HepG2 (cell line): ENCODE results near the gene SOX11. TPM values are rescaled to one million over a fixed set of nuclear protein-coding genes. Genes with fewer than 3 reads are reported as not detected.

Source experiments
- ATAC-seq: fragments of 200-7000 bp; cut with Tn5 transposase; 3 replicates; pipeline ENCODE4 v1.9.1; 2020; ENCODE audit warnings: mild to moderate bottlenecking, moderate library complexity
- BruUV-seq: library from RNA; stranded (reverse); fragments of 400-500 nt; replicated peaks from 2 replicates; lab custom pipeline; 2021; lab: Mats Ljungman, UMichigan
- CTCF ChIA-PET: fragments of 300-600 bp; formaldehyde crosslinking; extraction: SDS; loops from one replicate; lab custom pipeline; 2021; ENCODE audit warnings: low total read pairs, inconsistent platforms, low intra/inter-chr PET ratio; lab: Yijun Ruan, JAX
- POLR2A ChIA-PET: fragments of 350-600 bp; sonication (Branson Sonifier 250); formaldehyde crosslinking; loops from one replicate; lab custom pipeline; 2020; ENCODE audit warnings: antibody characterized with exemption, inconsistent platforms; lab: Yijun Ruan, JAX
- DNase-seq: peaks from one replicate; pipeline ENCODE4 v3.0.0-alpha.2; 2015; ENCODE audit warnings: low spot score
- FAIRE-seq: peaks from 3 replicates; lab custom pipeline; 2011; peaks lifted over from hg19 to GRCh38; lab: Jason Lieb, UNC
- H2AFZ ChIP-seq: one replicate; pipeline ENCODE4 v1.6.1; 2011; ENCODE audit warnings: low read length, inconsistent platforms
- H3K27ac ChIP-seq: fragments of 300-600 bp; 3 replicates; pipeline ENCODE4 v1.8.0; 2011; ENCODE audit warnings: mixed run types, mild to moderate bottlenecking, mixed read lengths, low read length, inconsistent platforms; ENCODE audit not compliant: insufficient read depth; ENCODE audit errors: extremely low read length
- H3K27me3 ChIP-seq, 2 experiments: fragments of 200-600 bp in 1 of 2; 2 replicates in 1 of 2; 3 replicates in 1 of 2; pipeline versions ENCODE4 v1.6.0 to v1.8.0; 2011; ENCODE audit warnings: low read length in 2 of 2, mild to moderate bottlenecking in 2 of 2, moderate library complexity in 2 of 2, inconsistent platforms in 1 of 2; ENCODE audit not compliant: insufficient read depth in 2 of 2, control insufficient read depth in 1 of 2
- H3K36me3 ChIP-seq, 2 experiments: fragments of 200-600 bp in 1 of 2; replicated peaks in 1 of 2; 2 replicates in 1 of 2; 3 replicates in 1 of 2; pipeline versions ENCODE4 v1.5.1 to v1.8.0; 2011; ENCODE audit warnings: low read length in 2 of 2, inconsistent platforms in 1 of 2; ENCODE audit not compliant: insufficient read depth in 2 of 2, control insufficient read depth in 1 of 2
- H3K4me1 ChIP-seq: 2 replicates; pipeline ENCODE4 v1.5.1; 2012; ENCODE audit warnings: low read length, inconsistent platforms; ENCODE audit not compliant: insufficient read depth
- H3K4me2 ChIP-seq: 2 replicates; pipeline ENCODE4 v1.6.0; 2011; ENCODE audit warnings: low read depth, low read length, inconsistent platforms
- H3K4me3 ChIP-seq, 3 experiments: fragments of 200-600 bp in 1 of 3; sonication (generic), shearing (Covaris generic) in 1 of 3; replicated peaks in 1 of 3; 2 replicates each; pipeline ENCODE4 v1.5.1; 2011 to 2016; ENCODE audit warnings: low read length in 3 of 3, inconsistent platforms in 2 of 3, low read depth in 2 of 3, mild to moderate bottlenecking in 2 of 3, control low read depth in 1 of 3, mixed read lengths in 1 of 3; ENCODE audit not compliant: insufficient read depth in 1 of 3
- H3K79me2 ChIP-seq: one replicate; pipeline ENCODE4 v1.6.1; 2011; ENCODE audit warnings: low read length, inconsistent platforms; ENCODE audit not compliant: insufficient read depth
- H3K9ac ChIP-seq: 2 replicates; pipeline ENCODE4 v1.6.0; 2011; ENCODE audit warnings: mild to moderate bottlenecking, low read depth, low read length, inconsistent platforms; ENCODE audit not compliant: insufficient read depth
- H3K9me3 ChIP-seq: 2 replicates; pipeline ENCODE4 v1.5.1; 2012; ENCODE audit warnings: mild to moderate bottlenecking, low read length
- H4K20me1 ChIP-seq: 2 replicates; pipeline ENCODE4 v1.6.0; 2011; ENCODE audit warnings: inconsistent platforms, mild to moderate bottlenecking, low read length, moderate library complexity; ENCODE audit not compliant: insufficient read depth
- BATF2 ChIP-seq: sonication (generic); formaldehyde crosslinking; IDR thresholded peaks from 2 replicates; pipeline ENCODE4 v1.8.0; 2022; ENCODE audit warnings: mild to moderate bottlenecking, missing genetic modification reagents, moderate library complexity
- CREB1 ChIP-seq, 2 experiments: fragments of 450-650 bp in 1 of 2; IDR thresholded peaks; 2 replicates each; pipeline ENCODE4 v1.6.1; 2016 to 2017; ENCODE audit warnings: control low read depth in 1 of 2, mild to moderate bottlenecking in 1 of 2, missing compliant biosample characterization in 1 of 2, missing genetic modification characterization in 1 of 2
- HNRNPUL1 ChIP-seq: fragments of 200-400 bp; formaldehyde crosslinking; IDR thresholded peaks from 2 replicates; pipeline ENCODE4 v1.6.1; 2017; ENCODE audit warnings: low read depth, mild to moderate bottlenecking, low read length, moderate library complexity
- HOXA7 ChIP-seq: sonication (generic); formaldehyde crosslinking; IDR thresholded peaks from 2 replicates; pipeline ENCODE4 v1.8.1; 2022; ENCODE audit warnings: mild to moderate bottlenecking, missing genetic modification reagents, moderate library complexity
- IRF9 ChIP-seq: sonication (generic); formaldehyde crosslinking; IDR thresholded peaks from 2 replicates; pipeline ENCODE4 v1.8.0; 2022; ENCODE audit warnings: missing genetic modification reagents, mild to moderate bottlenecking, borderline replicate concordance
- MBNL3 ChIP-seq: fragments of 250-450 bp; sonication (Bioruptor Pico); conservative IDR thresholded peaks from 2 replicates; pipeline ENCODE4 v1.8.0; 2022; ENCODE audit warnings: mild to moderate bottlenecking, inconsistent platforms
- NR2F1 ChIP-seq, 2 experiments: fragments of 450-650 bp in 1 of 2; formaldehyde crosslinking in 1 of 2; IDR thresholded peaks; 2 replicates each; pipeline versions ENCODE4 v1.5.0 to v1.6.1; 2016 to 2020; ENCODE audit warnings: mild to moderate bottlenecking in 1 of 2, missing compliant biosample characterization in 1 of 2, missing genetic modification reagents in 1 of 2, moderate library complexity in 1 of 2
- PAWR ChIP-seq: sonication (generic); formaldehyde crosslinking; IDR thresholded peaks from 2 replicates; pipeline ENCODE4 v1.4.0; 2020; ENCODE audit warnings: missing genetic modification reagents, mild to moderate bottlenecking, borderline replicate concordance
- PITX1 ChIP-seq: sonication (generic); formaldehyde crosslinking; IDR thresholded peaks from 2 replicates; pipeline ENCODE4 v1.5.1; 2020; ENCODE audit warnings: mild to moderate bottlenecking, missing genetic modification reagents
- SALL1 ChIP-seq: sonication (generic); formaldehyde crosslinking; IDR thresholded peaks from 2 replicates; pipeline ENCODE4 v1.8.0; 2022; ENCODE audit warnings: mild to moderate bottlenecking, missing genetic modification reagents
- ZFX ChIP-seq: sonication (generic); formaldehyde crosslinking; IDR thresholded peaks from 2 replicates; pipeline ENCODE4 v1.4.0; 2020; ENCODE audit warnings: mild to moderate bottlenecking, low read depth, missing genetic modification reagents, moderate library complexity
- ZFY ChIP-seq: sonication (generic); formaldehyde crosslinking; IDR thresholded peaks from 2 replicates; pipeline ENCODE4 v1.4.0; 2020; ENCODE audit warnings: missing genetic modification reagents
- ZNF788 ChIP-seq: sonication (generic); formaldehyde crosslinking; IDR thresholded peaks from 2 replicates; pipeline ENCODE4 v1.5.0; 2020; ENCODE audit warnings: mild to moderate bottlenecking, missing genetic modification reagents, borderline replicate concordance
- WGBS: methylation state at CpG from one replicate; pipeline ENCODE4 v1.1.6; 2017; ENCODE audit warnings: low lambda C conversion rate; 5-methylcytosine and 5-hydroxymethylcytosine counted together
- in situ Hi-C: cut with HindIII; loops from 2 replicates; pipeline ENCODE4 v1.10.0; 2017; ENCODE audit warnings: low pct_unique_long_range_greater_than_20kb; ENCODE audit not compliant: extremely low pct_ligation_motif_present
- intact Hi-C: fragments of 100-400 bp; cut with micrococcal nuclease; formaldehyde crosslinking; loops from one replicate; pipeline ENCODE4 v1.10.0; 2022; ENCODE audit not compliant: unreplicated experiment
- polyA plus RNA-seq, 8 experiments: library from polyadenylated mRNA; depleted of rRNA in 3 of 8; stranded (reverse) in 7 of 8; unstranded in 1 of 8; fragments of >200 nt; fragmentation: Illumina TruSeq in 4 of 8; extraction: Trizol in 4 of 8; gene quantifications; 2 replicates each; pipeline versions ENCODE4 v1.2.1 to v1.2.3, GENCODE V29; 2011 to 2016; ENCODE audit warnings: low read depth in 4 of 8, missing spikeins in 1 of 8, mixed read lengths in 1 of 8; ENCODE audit not compliant: insufficient read depth in 1 of 8
- total RNA-seq, 5 experiments: library from RNA; depleted of rRNA; stranded (reverse); fragments of >200 nt; fragmentation: Illumina TruSeq; extraction: Trizol; gene quantifications; 2 replicates each; pipeline ENCODE4 v1.2.3, GENCODE V29; 2016; ENCODE audit warnings: low read depth in 1 of 5

Gene SOX11
- total and polyA plus RNA-seq, 2 of the 13 experiments (the other 11 are each of a cell fraction or from before 2014, with no cell fraction given) = not detected

- Histone ChIP-seq H4K20me1 (no peaks in the 10 kb centered on the region), H3K4me3 (no peak overlapping the region), H2AFZ (no peak overlapping the region), H3K4me1 (no peaks in the 10 kb centered on the region), H3K27ac (no peak overlapping the region), H3K9me3 (no peaks in the 10 kb centered on the region), H3K79me2 (no peaks in the 10 kb centered on the region), H3K4me2 (no peak overlapping the region), H3K36me3 (no peaks in the 10 kb centered on the region), H3K27me3 (peaks cover 0 to 14% of the 10 kb centered on the region in 2 experiments; a peak in 2 of 5 replicates), H3K9ac (no peak overlapping the region)
- in situ Hi-C loops (no loop called here), intact Hi-C loops (no loop called here)
- ChIA-PET CTCF (no interaction called here), POLR2A (no interaction called here)
- ATAC-seq (no peak), DNase-seq (no peak), FAIRE-seq (no peak)
- BruUV-seq = no TSS peak
- TF ChIP-seq HOXA7 (no peak), CREB1 (IDR thresholded peaks at IDR 0.05) (peak; percentile 80), CREB1 (CRISPR knock-in tag; IDR thresholded peaks at IDR 0.05) (no peak)
- WGBS = 75% methylated on average over 73 of the region's 102 CpGs
Observed at GRCh38 chr2:5693287-5694201, 1.4 kb downstream of the SOX11 start.

GRCh38 chr2:5694306-5694705, 2.1 kb downstream of the SOX11 start:
- no peak for ATAC-seq
- H3K4me3 ChIP-seq = no peak overlapping the region
- FAIRE-seq = no peak
- no TSS peak for BruUV-seq
- H3K9me3 ChIP-seq = no peaks in the 10 kb centered on the region
- H3K9ac ChIP-seq = no peak overlapping the region
- CTCF ChIA-PET = no interaction called here
- intact Hi-C loops = no loop called here
- H3K79me2 ChIP-seq = no peaks in the 10 kb centered on the region
- H3K4me1 ChIP-seq = no peaks in the 10 kb centered on the region
- in situ Hi-C loops = no loop called here
- WGBS = 15% methylated on average over 9 of the region's 9 CpGs
- no peaks in the 10 kb centered on the region for H4K20me1 ChIP-seq
- peaks cover 0 to 14% of the 10 kb centered on the region in 2 experiments; a peak in 2 of 5 replicates for H3K27me3 ChIP-seq
- POLR2A ChIA-PET = no interaction called here
- H3K27ac ChIP-seq = no peak overlapping the region
- no peak overlapping the region for H3K4me2 ChIP-seq
- no peak for DNase-seq
- H2AFZ ChIP-seq = no peak overlapping the region
- H3K36me3 ChIP-seq = no peaks in the 10 kb centered on the region
- TF ChIP-seq BATF2 (CRISPR knock-in tag) (no peak), IRF9 (CRISPR knock-in tag) (no peak), SALL1 (CRISPR knock-in tag) (no peak), ZNF788 (CRISPR knock-in tag) (no peak), ZFX (CRISPR knock-in tag) (no peak), ZFY (CRISPR knock-in tag) (no peak), NR2F1 (CRISPR knock-in tag; IDR thresholded peaks at IDR 0.05) (no peak), MBNL3 (CRISPR knock-in tag) (no peak), PAWR (no peak), HNRNPUL1 (no peak), PITX1 (no peak)
